Activated T-cell treated with anti-CD3 and anti-CD28 coated beads for 1 hour (primary cell): ENCODE results near the gene BMP7.

Source experiments
- DNase-seq: peaks from one replicate; pipeline ENCODE4 v3.0.0-alpha.2; 2020; ENCODE audit warnings: low read depth

BMP7 gene

DNA sequence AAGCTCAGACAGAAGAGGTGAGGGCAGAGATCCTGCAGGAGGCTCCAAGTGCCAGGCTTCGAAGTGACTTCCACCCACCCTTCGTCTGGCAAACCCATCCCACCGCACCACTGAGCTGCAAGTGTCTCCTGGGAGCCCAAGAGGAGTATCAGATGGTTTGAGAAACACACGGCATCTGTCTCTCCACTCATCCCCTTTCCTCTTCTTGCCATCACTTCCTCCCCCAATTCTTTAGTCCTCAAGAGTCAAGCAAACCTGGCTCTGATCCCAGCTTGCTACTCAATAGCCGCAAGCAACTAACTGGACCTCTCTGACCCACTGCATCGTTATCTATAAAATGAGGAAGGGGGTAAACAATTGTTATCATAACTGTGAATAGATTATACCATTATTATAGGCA, 142.1 kb downstream of the BMP7 start:
- DNase-seq = no peak

DNA sequence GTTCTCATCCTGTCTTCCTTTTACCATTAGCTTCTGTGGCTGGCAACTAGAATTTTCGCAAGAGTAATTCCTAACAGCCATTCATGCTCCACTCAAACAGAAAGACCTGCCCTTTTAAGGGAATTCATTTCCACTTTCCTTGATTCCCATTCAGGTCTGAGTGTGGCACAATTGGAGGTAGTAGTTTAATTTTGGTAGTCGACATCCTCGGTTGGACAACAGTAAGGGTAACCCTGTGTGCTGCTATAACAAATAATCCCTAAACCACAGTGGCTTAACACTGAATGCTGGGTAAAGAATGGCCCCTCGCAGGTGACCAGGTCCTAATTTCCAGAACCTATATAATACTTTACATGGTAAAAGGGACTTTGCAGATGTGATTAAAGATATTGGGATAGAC, 142.9 kb downstream of the BMP7 start:
- DNase-seq = no peak

DNA sequence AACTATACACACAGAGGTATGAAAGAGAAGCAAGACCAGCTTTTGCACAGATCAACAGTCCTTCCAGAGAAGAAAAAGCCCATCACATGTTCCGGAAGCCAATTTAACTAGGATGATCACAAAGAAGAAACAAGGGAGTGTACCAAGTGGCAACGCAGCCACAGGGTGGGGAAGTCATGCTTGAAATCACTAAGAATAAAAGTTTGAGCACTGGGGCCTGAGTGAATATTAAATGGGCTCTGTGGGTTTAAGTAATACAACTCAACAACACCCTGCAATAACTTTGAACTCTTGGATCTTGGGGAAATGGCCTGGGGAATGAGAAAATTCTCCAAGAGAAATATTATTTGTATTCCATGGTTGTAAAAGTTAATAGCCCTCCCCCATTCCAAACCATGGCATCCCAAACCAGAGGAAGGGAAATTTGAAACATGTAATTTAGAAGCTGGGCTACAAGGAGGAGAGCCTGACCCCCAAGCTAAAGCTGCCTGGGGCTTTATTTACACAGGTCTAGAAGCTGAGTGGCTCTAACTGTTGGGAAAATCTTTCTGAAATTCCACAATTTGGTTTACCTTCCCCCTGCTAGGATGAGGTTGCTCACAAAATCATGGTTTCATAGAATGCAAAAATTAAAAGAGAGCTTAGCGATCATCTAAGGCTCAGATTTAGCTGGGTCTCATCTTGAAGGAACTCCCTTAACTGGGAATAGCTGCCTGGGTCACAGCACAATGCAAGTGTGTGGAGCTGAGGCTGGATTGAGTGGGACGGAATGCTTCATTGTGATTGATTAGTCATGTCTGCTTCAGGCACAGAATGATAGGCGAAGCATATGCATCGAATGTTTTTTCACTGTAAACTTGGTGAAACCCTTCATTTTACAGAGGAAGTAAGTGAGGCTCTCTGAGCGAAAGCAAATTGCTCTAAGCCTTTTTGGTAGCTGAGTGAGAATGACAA, 143.6 kb downstream of the BMP7 start:
- no peak for DNase-seq

DNA sequence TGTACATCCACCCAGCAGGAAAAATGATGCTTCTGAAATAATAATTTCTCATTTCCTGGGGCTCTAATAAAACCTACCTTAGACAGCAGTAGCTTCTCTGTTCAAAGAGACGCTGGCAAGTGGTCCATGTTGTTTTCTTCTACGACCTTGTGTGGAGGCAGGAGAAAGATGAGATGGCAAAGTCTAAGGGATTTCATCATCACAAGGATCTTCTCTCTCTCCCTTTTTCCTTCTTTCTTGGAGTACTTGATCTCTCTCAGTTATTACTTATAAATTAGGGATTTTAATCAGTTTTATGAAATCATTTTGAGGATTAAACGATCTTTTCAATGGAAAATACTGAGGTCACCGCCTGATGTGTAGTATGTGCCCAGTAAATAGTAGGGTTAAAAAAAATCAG, 147.5 kb downstream of the BMP7 start:
- DNase-seq = no peak
